BJ (cell line): ENCODE data around the gene RALGAPA2. TPM values are rescaled to one million over a fixed set of nuclear protein-coding genes. Genes with fewer than 3 reads are reported as not detected.

ENCODE experiments used
- CTCF ChIA-PET: fragments of 350-600 bp; formaldehyde crosslinking; extraction: SDS; loops from one replicate; lab custom pipeline; 2021; ENCODE audit warnings: antibody characterized with exemption, inconsistent platforms; lab: Yijun Ruan, JAX
- POLR2A ChIA-PET: fragments of 300-600 bp; sonication (Branson Sonifier 250); formaldehyde crosslinking; extraction: SDS; loops from one replicate; lab custom pipeline; 2021; ENCODE audit warnings: antibody characterized with exemption; lab: Charles Lee
- DNase-seq: peaks from one replicate; pipeline ENCODE4 v3.0.0-alpha.2; 2011; ENCODE audit warnings: low read depth
- H3K27me3 ChIP-seq: 2 replicates; pipeline ENCODE4 v1.6.0; 2011; ENCODE audit warnings: low read length; ENCODE audit not compliant: control insufficient read depth, insufficient read depth
- H3K36me3 ChIP-seq: 2 replicates; pipeline ENCODE4 v1.5.1; 2011; ENCODE audit warnings: low read length; ENCODE audit not compliant: control insufficient read depth, insufficient read depth
- H3K4me3 ChIP-seq: 2 replicates; pipeline ENCODE4 v1.5.1; 2011; ENCODE audit warnings: low read depth, mild to moderate bottlenecking, control low read depth, low read length
- polyA plus RNA-seq: library from polyadenylated mRNA; depleted of rRNA; stranded (reverse); fragments of >200 nt; gene quantifications from 2 replicates; pipeline ENCODE4 v1.2.3, GENCODE V29; 2011
- TF ChIP-seq, protein P1 (sequence below): IDR thresholded peaks from 2 replicates; pipeline ENCODE4 v1.5.1; 2011; ENCODE audit warnings: low read depth, mild to moderate bottlenecking, control low read depth, inconsistent platforms, low read length, moderate library complexity; ENCODE audit not compliant: insufficient read depth

The RALGAPA2 gene
- polyA plus RNA-seq, 1 experiment, result 1.4 TPM

DNA sequence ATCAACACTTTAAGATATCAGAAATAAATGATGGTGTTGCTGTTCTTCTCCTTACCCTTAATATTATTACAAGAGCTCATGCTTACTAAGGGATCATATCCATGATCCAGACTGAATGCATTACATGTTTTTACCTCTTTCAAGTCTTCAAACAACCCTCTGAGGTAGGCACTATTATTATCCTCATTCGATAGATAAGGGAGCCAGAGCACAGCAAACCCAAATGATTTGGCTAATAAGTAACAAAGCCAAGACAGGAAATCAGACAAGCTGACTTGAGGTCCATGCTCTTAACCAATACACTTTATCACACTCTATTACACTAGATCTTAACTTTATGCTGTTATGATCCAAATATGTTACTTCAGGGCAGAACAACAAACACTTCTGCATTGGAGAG, 145.9 kb downstream of the RALGAPA2 start:
- H3K27me3 ChIP-seq, result no peaks in the 10 kb centered on the region
- H3K36me3 ChIP-seq, result no peaks in the 10 kb centered on the region
- ChIA-PET CTCF (interaction anchor here (0.8 kb wide), 1 partner anchor 483 kb away, joined by 4 read pairs; no protein-coding TSS in a partner anchor), POLR2A (no interaction called here)
- H3K4me3 ChIP-seq, result no peak overlapping the region
- DNase-seq, result no peak
- TF ChIP-seq, protein P1, sequence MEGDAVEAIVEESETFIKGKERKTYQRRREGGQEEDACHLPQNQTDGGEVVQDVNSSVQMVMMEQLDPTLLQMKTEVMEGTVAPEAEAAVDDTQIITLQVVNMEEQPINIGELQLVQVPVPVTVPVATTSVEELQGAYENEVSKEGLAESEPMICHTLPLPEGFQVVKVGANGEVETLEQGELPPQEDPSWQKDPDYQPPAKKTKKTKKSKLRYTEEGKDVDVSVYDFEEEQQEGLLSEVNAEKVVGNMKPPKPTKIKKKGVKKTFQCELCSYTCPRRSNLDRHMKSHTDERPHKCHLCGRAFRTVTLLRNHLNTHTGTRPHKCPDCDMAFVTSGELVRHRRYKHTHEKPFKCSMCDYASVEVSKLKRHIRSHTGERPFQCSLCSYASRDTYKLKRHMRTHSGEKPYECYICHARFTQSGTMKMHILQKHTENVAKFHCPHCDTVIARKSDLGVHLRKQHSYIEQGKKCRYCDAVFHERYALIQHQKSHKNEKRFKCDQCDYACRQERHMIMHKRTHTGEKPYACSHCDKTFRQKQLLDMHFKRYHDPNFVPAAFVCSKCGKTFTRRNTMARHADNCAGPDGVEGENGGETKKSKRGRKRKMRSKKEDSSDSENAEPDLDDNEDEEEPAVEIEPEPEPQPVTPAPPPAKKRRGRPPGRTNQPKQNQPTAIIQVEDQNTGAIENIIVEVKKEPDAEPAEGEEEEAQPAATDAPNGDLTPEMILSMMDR, result no peak

DNA sequence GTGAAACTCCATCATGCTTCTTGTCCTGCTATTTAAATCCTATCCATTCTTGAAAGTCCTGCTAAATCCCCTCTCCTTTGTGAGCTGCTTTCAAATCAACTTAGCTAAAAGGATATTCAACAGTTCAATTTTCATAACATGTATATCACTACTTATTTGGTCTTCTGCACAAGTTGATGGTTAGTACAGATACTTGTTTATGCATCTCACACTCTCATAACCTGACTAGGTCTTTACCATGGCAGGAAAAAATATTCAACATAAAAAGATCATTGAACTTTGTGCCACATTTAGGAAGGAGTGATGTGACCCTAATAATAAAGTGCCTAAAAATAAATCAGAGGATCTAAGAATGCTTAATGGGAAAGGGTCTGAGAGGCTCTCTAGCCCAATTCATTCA, 148.2 kb downstream of the RALGAPA2 start:
- TF ChIP-seq, protein P1, result no peak
- no peaks in the 10 kb centered on the region for H3K36me3 ChIP-seq
- CTCF ChIA-PET, result interaction anchor here (0.9 to 1.3 kb wide), 2 partner anchors 14 to 204 kb away, joined by 3 read pairs; no protein-coding TSS in a partner anchor
- H3K27me3 ChIP-seq, result no peaks in the 10 kb centered on the region
- DNase-seq, result no peak
- no peak overlapping the region for H3K4me3 ChIP-seq
- POLR2A ChIA-PET, result no interaction called here

- DNase-seq, result no peak
- ChIA-PET CTCF (interaction anchor here (0.7 kb wide), 1 partner anchor 31 kb away, joined by 3 read pairs; no protein-coding TSS in a partner anchor), POLR2A (no interaction called here)
- H3K27me3 ChIP-seq, result no peaks in the 10 kb centered on the region
- no peaks in the 10 kb centered on the region for H3K36me3 ChIP-seq
- TF ChIP-seq, protein P1, result no peak
- no peak overlapping the region for H3K4me3 ChIP-seq
Observed at GRCh38 chr20:20562507-20562906, 149.9 kb downstream of the RALGAPA2 start.

- Histone ChIP-seq H3K4me3 (no peak overlapping the region), H3K36me3 (no peaks in the 10 kb centered on the region), H3K27me3 (no peaks in the 10 kb centered on the region)
- TF ChIP-seq, protein P1, result no peak
- ChIA-PET CTCF (interaction anchor here (0.6 to 2.1 kb wide), 4 partner anchors 32 to 665 kb away, joined by 3 to 7 read pairs (median 4); no protein-coding TSS in a partner anchor), POLR2A (no interaction called here)
- DNase-seq, result no peak
Observed at GRCh38 chr20:20561841-20562240, 150.6 kb downstream of the RALGAPA2 start.

DNA sequence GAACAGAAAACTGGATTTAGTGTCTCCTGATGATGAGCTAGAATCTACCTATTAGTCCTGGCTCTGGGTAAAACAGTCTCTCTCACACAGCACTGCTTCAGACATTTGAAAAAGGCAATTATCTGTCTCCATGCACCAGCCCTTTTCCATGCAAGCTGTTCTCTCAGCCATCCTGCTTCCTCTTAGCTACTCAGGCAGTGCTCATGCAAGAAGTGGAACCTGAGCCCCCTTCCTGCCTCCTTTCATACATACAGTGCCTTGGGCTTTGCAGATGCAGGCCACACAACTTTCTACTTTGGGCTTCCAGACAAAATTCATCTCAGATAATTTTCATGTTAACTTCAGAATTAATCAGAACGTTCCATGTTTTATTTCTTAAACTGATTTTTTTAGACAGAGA, 151.3 kb downstream of the RALGAPA2 start:
- TF ChIP-seq, protein P1, result no peak
- CTCF ChIA-PET, result interaction anchor here (0.6 to 2.1 kb wide), 5 partner anchors 11 to 201 kb away, joined by 3 to 7 read pairs (median 4); no protein-coding TSS in a partner anchor
- H3K27me3 ChIP-seq, result no peaks in the 10 kb centered on the region
- DNase-seq, result no peak
- H3K4me3 ChIP-seq, result no peak overlapping the region
- no peaks in the 10 kb centered on the region for H3K36me3 ChIP-seq
- POLR2A ChIA-PET, result no interaction called here
